ENCODE results near the gene GUCA1A. TPM values are rescaled to one million over a fixed set of nuclear protein-coding genes. Genes with fewer than 3 reads are reported as not detected.
A peak's percentile ranks its signal among the peaks of the same experiment; 100 is the strongest.

The GUCA1A gene
- total RNA-seq, 1 experiment from 2014 or later: 17.2 TPM

DNA sequence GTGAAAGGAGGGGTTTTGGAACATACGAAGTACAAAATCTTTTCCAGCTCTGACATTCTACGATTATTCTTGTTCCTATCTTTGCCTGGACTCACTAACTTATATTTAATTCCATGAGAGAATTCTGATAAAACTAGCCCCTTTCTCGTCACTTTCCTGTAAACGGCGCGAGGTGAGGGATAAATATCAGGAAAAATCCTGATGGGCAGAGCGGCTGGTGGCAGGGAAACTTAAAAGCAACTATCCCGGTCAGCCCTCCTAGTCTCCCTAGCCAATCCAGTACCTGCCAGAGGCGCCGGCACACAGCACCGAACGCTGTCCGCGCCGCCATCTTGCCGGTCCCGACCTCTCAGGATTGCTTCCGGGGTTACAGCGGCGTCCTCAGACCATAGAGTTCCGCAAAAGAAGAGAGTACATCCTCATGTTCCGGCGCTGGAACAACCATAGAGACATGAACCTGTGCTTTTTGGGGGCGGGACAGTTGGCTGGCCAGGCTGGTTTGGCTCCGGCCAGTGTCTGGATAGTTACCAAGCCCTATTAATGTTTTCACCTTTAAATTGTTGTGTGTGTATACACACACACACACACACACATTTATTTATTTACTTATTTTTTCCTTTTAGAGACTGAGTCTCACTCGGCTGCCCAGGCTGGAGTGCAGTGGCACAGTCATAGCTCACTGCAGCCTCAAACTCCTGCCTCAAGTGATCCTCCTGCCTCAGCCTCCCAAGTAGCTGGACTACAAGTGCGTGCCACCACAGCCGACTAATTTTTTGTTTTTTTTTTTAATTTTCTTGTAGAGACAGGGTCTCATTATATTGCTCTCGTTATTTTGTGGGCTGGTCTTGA lies 44.6 kb downstream of the GUCA1A start, which contains the start of gene MRPS10:
Gene MRPS10, minus strand, starts transcription at position 343 of the 849 bp plus-strand sequence. Its CDS starts 12 bp downstream, at position 331.
- Histone ChIP-seq H3K79me2 (ENCODE audit: insufficient read depth, low read length) (no peaks in the 10 kb centered on the region), H3K14ac (ENCODE audit: insufficient read depth, low read length) (no peak within 1 kb of the TSS), H3K4me1 (ENCODE audit: insufficient read depth, low read length) (no peaks in the 10 kb centered on the region), H3K23me2 (ENCODE audit: insufficient read length, low read depth, low read length, poor library complexity, severe bottlenecking) (no peaks in the 10 kb centered on the region), H2BK120ac (ENCODE audit: low read depth, low read length, poor library complexity, severe bottlenecking) (no peak within 1 kb of the TSS), H3K56ac (ENCODE audit: insufficient read length, low read depth, low read length) (no peak within 1 kb of the TSS), H3K4ac (ENCODE audit: low read depth, low read length) (no peak within 1 kb of the TSS), H2BK15ac (ENCODE audit: low read depth, low read length) (no peak within 1 kb of the TSS), H3K27ac (ENCODE audit: insufficient read length, low read depth, low read length) (peak within 1 kb of the TSS; percentile 5), H2AK5ac (ENCODE audit: insufficient read length, low read length) (no peak within 1 kb of the TSS), H4K5ac (ENCODE audit: insufficient read length, low read depth, low read length) (no peak within 1 kb of the TSS), H3K23ac (ENCODE audit: insufficient read length, low read depth, low read length) (no peak within 1 kb of the TSS), H4K20me1 (ENCODE audit: control insufficient read depth, insufficient read depth, insufficient read length) (no peaks in the 10 kb centered on the region), H2BK5ac (ENCODE audit: insufficient read length, low read length) (no peak within 1 kb of the TSS), H2AFZ (ENCODE audit: low read length) (no peak within 1 kb of the TSS), H3K27me3 (ENCODE audit: insufficient read depth, low read length) (no peaks in the 10 kb centered on the region), H4K8ac (replicated peaks; ENCODE audit: insufficient read length, low read depth, low read length) (no peak within 1 kb of the TSS), H3K9me3 (ENCODE audit: control insufficient read depth, low read depth, low read length) (no peaks in the 10 kb centered on the region), H3K79me1 (ENCODE audit: insufficient read depth, low read depth, low read length, poor library complexity, severe bottlenecking) (no peaks in the 10 kb centered on the region), H3T11ph (ENCODE audit: low read length) (no peak within 1 kb of the TSS), H3K4me2 (ENCODE audit: insufficient read depth, insufficient read length, low read length) (peak within 1 kb of the TSS; percentile 75), H2BK12ac (ENCODE audit: insufficient read length, low read depth, low read length) (no peak within 1 kb of the TSS), H2BK20ac (ENCODE audit: low read depth, low read length, poor library complexity, severe bottlenecking) (no peak within 1 kb of the TSS), H3K18ac (ENCODE audit: insufficient read length, low read depth, low read length) (no peak within 1 kb of the TSS), H4K91ac (ENCODE audit: insufficient read length, low read depth, low read length) (no peak within 1 kb of the TSS), H3K9ac (ENCODE audit: extremely low read depth, insufficient read length, low read length) (peak within 1 kb of the TSS; percentile 87)
- Mint-ChIP-seq H3K27me3 (ENCODE audit: low read depth) (no peaks in the 10 kb centered on the region; the same call in 1 of the 2 replicates), H3K4me1 (peaks cover 7 to 18% of the 10 kb centered on the region in 2 experiments), H3K4me3 (peak within 1 kb of the TSS; percentile 98 to 99), H3K36me3 (ENCODE audit: insufficient read depth in 1 of 3, low read depth in 3 of 3) (peaks cover 0 to 16% (median 11%) of the 10 kb centered on the region in 3 experiments; a peak in 5 of 7 replicates), H3K27ac (peak within 1 kb of the TSS; percentile 99), H3K9me3 (no peaks in the 10 kb centered on the region)
- peak; percentile 96 for DNase-seq
- no CpG with 5 or more reads among the region's 29 CpGs for WGBS (ENCODE audit: extremely low coverage, insufficient read length, low lambda C conversion rate)
- TF ChIP-seq, protein P1, sequence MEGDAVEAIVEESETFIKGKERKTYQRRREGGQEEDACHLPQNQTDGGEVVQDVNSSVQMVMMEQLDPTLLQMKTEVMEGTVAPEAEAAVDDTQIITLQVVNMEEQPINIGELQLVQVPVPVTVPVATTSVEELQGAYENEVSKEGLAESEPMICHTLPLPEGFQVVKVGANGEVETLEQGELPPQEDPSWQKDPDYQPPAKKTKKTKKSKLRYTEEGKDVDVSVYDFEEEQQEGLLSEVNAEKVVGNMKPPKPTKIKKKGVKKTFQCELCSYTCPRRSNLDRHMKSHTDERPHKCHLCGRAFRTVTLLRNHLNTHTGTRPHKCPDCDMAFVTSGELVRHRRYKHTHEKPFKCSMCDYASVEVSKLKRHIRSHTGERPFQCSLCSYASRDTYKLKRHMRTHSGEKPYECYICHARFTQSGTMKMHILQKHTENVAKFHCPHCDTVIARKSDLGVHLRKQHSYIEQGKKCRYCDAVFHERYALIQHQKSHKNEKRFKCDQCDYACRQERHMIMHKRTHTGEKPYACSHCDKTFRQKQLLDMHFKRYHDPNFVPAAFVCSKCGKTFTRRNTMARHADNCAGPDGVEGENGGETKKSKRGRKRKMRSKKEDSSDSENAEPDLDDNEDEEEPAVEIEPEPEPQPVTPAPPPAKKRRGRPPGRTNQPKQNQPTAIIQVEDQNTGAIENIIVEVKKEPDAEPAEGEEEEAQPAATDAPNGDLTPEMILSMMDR (conservative IDR thresholded peaks at IDR 0.05): no peak
